ENCODE data around the gene MYO5B. TPM values are rescaled to one million over a fixed set of nuclear protein-coding genes. Genes with fewer than 3 reads are reported as not detected.

The MYO5B gene
- polyA plus RNA-seq, 1 donor (not counting 4 experiments of a cell fraction or from before 2014, with no cell fraction given): 6.8 TPM

GRCh38 chr18:49924293-49924983, 270.5 kb downstream of the MYO5B start:
- Histone ChIP-seq H3K79me2 (ENCODE audit: control insufficient read depth, insufficient read depth, low read length) (no peaks in the 10 kb centered on the region), H4K20me1 (ENCODE audit: control insufficient read depth, extremely low read depth, insufficient read depth, low read length) (no peaks in the 10 kb centered on the region), H3K4me1 (ENCODE audit: control insufficient read depth, extremely low read depth, insufficient read depth, low read length) (peaks cover 32% of the 10 kb centered on the region), H3K36me3 (ENCODE audit: control insufficient read depth in 2 of 2, extremely low read depth in 1 of 2, insufficient read depth in 2 of 2, low read length in 2 of 2) (no peaks in the 10 kb centered on the region), H3K4me2 (ENCODE audit: control insufficient read depth, extremely low read depth, insufficient read depth, low read depth, low read length) (no peak overlapping the region), H3K27ac (ENCODE audit: control insufficient read depth, insufficient read depth, low read length) (no peak overlapping the region), H3K9ac (ENCODE audit: control insufficient read depth, extremely low read depth, insufficient read depth, low read length) (no peak overlapping the region), H3K9me3 (ENCODE audit: control insufficient read depth, low read depth, low read length) (no peaks in the 10 kb centered on the region), H3K9me1 (ENCODE audit: control insufficient read depth, extremely low read depth, insufficient read depth, low read length) (peaks cover 7% of the 10 kb centered on the region), H3K27me3 (ENCODE audit: control insufficient read depth, extremely low read depth, insufficient read depth, low read length) (no peaks in the 10 kb centered on the region), H3K4me3 (ENCODE audit: control insufficient read depth in 2 of 3, extremely low read depth in 1 of 3, insufficient read depth in 2 of 3, low read depth in 1 of 3, low read length in 3 of 3) (no peak overlapping the region), H2AFZ (ENCODE audit: control insufficient read depth, low read length) (no peak overlapping the region)
- no peak for TF ChIP-seq EZH2 (IDR thresholded peaks at IDR 0.05; ENCODE audit: low read length)
- no peak for TF ChIP-seq CTCF (optimal IDR thresholded peaks at IDR 0.05 in 1 of 3, IDR thresholded peaks at IDR 0.05 in 1 of 3, conservative IDR thresholded peaks at IDR 0.05 in 1 of 3; ENCODE audit: extremely low read depth in 1 of 3, insufficient read depth in 2 of 3, low read length in 3 of 3)
- DNase-seq (ENCODE audit: low read depth, low spot score) (no peak), FAIRE-seq (no peak)
- dilution Hi-C loops (cut with MboI; ENCODE audit: extremely low pct_ligation_motif_present, low sequenced_read_pairs): no loop called here

GRCh38 chr18:49922228-49922627, 272.7 kb downstream of the MYO5B start:
- FAIRE-seq: peak; percentile 98
- H3K4me1 ChIP-seq (ENCODE audit: control insufficient read depth, extremely low read depth, insufficient read depth, low read length): peaks cover 32% of the 10 kb centered on the region
- dilution Hi-C loops (cut with MboI; ENCODE audit: extremely low pct_ligation_motif_present, low sequenced_read_pairs): no loop called here

More at GRCh38 chr18:49922228-49922627, 272.7 kb downstream of the MYO5B start:
- Histone ChIP-seq H3K27me3 (ENCODE audit: control insufficient read depth, extremely low read depth, insufficient read depth, low read length) (peaks cover 4% of the 10 kb centered on the region), H3K27ac (ENCODE audit: control insufficient read depth, insufficient read depth, low read length) (no peak overlapping the region), H3K4me2 (ENCODE audit: control insufficient read depth, extremely low read depth, insufficient read depth, low read depth, low read length) (peak overlapping the region; percentile 1), H4K20me1 (ENCODE audit: control insufficient read depth, extremely low read depth, insufficient read depth, low read length) (no peaks in the 10 kb centered on the region), H3K9ac (ENCODE audit: control insufficient read depth, extremely low read depth, insufficient read depth, low read length) (no peak overlapping the region), H2AFZ (ENCODE audit: control insufficient read depth, low read length) (no peak overlapping the region), H3K36me3 (ENCODE audit: control insufficient read depth in 2 of 2, extremely low read depth in 1 of 2, insufficient read depth in 2 of 2, low read length in 2 of 2) (no peaks in the 10 kb centered on the region), H3K4me3 (ENCODE audit: control insufficient read depth in 2 of 3, extremely low read depth in 1 of 3, insufficient read depth in 2 of 3, low read depth in 1 of 3, low read length in 3 of 3) (no peak overlapping the region), H3K9me3 (ENCODE audit: control insufficient read depth, low read depth, low read length) (no peaks in the 10 kb centered on the region), H3K9me1 (ENCODE audit: control insufficient read depth, extremely low read depth, insufficient read depth, low read length) (peaks cover 7% of the 10 kb centered on the region), H3K79me2 (ENCODE audit: control insufficient read depth, insufficient read depth, low read length) (no peaks in the 10 kb centered on the region)
- TF ChIP-seq EZH2 (IDR thresholded peaks at IDR 0.05; ENCODE audit: low read length) (no peak), CTCF (optimal IDR thresholded peaks at IDR 0.05 in 1 of 3, IDR thresholded peaks at IDR 0.05 in 1 of 3, conservative IDR thresholded peaks at IDR 0.05 in 1 of 3; ENCODE audit: extremely low read depth in 1 of 3, insufficient read depth in 2 of 3, low read length in 3 of 3) (no peak)
- DNase-seq (ENCODE audit: low read depth, low spot score): peak; percentile 49

Measured in keratinocyte (primary cell).